Measurements from ENCODE around the gene TCEA2. TPM values are rescaled to one million over a fixed set of nuclear protein-coding genes. Genes with fewer than 3 reads are reported as not detected.

The TCEA2 gene
- total and polyA plus RNA-seq, 2 of the 13 experiments (the other 11 are each of a cell fraction or from before 2014, with no cell fraction given), result 28.1 to 33.7 TPM

DNA sequence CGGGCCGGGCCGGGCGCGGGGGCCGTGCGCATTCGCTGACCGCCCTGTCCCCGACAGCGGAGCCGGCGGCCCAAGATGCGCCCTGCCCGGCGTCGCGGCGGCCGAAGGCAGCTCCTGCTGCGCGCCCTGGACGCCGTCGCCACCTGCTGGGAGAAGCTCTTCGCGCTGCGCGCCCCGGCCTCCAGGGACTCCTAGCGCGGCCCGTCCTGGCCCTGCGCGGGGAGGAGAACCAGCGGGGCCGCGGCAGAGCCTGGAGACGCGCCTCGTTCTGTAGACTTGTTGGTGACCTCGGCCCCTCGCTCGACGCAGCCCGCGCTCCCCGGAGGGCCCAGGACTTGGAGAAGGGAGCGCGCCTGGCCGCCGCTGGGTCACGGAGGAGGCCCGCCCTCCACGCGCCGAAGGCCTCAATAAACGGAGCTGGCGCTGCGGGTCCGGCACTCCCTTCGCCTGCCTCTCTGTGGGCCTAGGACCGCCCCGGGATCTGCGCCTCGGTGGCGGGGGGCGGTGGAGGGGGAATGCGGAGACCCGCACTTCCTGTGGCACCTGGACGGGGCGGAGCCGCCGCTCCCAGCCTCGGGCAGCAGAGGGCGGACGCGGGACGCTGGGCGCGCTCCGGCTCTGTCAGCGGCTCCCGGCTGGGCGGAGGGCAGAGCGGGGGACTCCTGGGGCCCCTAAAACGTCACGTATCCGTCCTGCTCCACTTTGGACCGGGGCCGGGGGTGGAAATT lies 24.3 kb upstream of the TCEA2 start (continued):
- TF ChIP-seq, protein P1, sequence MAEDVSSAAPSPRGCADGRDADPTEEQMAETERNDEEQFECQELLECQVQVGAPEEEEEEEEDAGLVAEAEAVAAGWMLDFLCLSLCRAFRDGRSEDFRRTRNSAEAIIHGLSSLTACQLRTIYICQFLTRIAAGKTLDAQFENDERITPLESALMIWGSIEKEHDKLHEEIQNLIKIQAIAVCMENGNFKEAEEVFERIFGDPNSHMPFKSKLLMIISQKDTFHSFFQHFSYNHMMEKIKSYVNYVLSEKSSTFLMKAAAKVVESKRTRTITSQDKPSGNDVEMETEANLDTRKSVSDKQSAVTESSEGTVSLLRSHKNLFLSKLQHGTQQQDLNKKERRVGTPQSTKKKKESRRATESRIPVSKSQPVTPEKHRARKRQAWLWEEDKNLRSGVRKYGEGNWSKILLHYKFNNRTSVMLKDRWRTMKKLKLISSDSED (CRISPR knock-in tag; IDR thresholded peaks at IDR 0.05), result peak; percentile 38; the same call in 1 of the 2 replicates
- TF ChIP-seq HNRNPK (IDR thresholded peaks at IDR 0.05; ENCODE audit: low read depth, low read length, poor library complexity, severe bottlenecking), result peak; percentile 49
- TF ChIP-seq, protein P2, sequence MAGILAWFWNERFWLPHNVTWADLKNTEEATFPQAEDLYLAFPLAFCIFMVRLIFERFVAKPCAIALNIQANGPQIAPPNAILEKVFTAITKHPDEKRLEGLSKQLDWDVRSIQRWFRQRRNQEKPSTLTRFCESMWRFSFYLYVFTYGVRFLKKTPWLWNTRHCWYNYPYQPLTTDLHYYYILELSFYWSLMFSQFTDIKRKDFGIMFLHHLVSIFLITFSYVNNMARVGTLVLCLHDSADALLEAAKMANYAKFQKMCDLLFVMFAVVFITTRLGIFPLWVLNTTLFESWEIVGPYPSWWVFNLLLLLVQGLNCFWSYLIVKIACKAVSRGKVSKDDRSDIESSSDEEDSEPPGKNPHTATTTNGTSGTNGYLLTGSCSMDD (CRISPR knock-in tag; IDR thresholded peaks at IDR 0.05), result no peak
- TF ChIP-seq MZF1 (CRISPR knock-in tag; IDR thresholded peaks at IDR 0.05; ENCODE audit: borderline replicate concordance), result no peak
- TF ChIP-seq, protein P3, sequence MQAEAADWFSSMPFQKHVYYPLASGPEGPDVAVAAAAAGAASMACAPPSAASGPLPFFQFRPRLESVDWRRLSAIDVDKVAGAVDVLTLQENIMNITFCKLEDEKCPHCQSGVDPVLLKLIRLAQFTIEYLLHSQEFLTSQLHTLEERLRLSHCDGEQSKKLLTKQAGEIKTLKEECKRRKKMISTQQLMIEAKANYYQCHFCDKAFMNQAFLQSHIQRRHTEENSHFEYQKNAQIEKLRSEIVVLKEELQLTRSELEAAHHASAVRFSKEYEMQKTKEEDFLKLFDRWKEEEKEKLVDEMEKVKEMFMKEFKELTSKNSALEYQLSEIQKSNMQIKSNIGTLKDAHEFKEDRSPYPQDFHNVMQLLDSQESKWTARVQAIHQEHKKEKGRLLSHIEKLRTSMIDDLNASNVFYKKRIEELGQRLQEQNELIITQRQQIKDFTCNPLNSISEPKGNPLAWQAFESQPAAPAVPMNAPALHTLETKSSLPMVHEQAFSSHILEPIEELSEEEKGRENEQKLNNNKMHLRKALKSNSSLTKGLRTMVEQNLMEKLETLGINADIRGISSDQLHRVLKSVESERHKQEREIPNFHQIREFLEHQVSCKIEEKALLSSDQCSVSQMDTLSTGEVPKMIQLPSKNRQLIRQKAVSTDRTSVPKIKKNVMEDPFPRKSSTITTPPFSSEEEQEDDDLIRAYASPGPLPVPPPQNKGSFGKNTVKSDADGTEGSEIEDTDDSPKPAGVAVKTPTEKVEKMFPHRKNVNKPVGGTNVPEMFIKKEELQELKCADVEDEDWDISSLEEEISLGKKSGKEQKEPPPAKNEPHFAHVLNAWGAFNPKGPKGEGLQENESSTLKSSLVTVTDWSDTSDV (CRISPR knock-in tag; IDR thresholded peaks at IDR 0.05), result no peak
- TF ChIP-seq SOX6 (IDR thresholded peaks at IDR 0.05), result no peak
- TF ChIP-seq SOX6 (CRISPR knock-in tag; IDR thresholded peaks at IDR 0.05), result no peak
- peak; percentile 97 for TF ChIP-seq AGO2 (optimal IDR thresholded peaks at IDR 0.05; ENCODE audit: low read depth, low read length)
- no peak for TF ChIP-seq GATAD1 (CRISPR knock-in tag; IDR thresholded peaks at IDR 0.05)
- no peak for TF ChIP-seq SPEN (CRISPR knock-in tag; IDR thresholded peaks at IDR 0.05; ENCODE audit: low read depth)
- TF ChIP-seq ATF7 (IDR thresholded peaks at IDR 0.05), result no peak
- TF ChIP-seq ATF7 (CRISPR knock-in tag; IDR thresholded peaks at IDR 0.05), result 0 out of 2 replicates have a peak, but pooled peaks have one; percentile 37
- TF ChIP-seq KMT2B (CRISPR knock-in tag; IDR thresholded peaks at IDR 0.05), result no peak
